SK-N-SH (cell line): ENCODE measurements around the gene POLR3E.

Source experiments
- EZH2phosphoT487 ChIP-seq: fragments of 200-600 bp; sonication (generic); IDR thresholded peaks from 2 replicates; pipeline ENCODE4 v1.6.1; 2017; ENCODE audit warnings: low read depth, mixed run types, mild to moderate bottlenecking, antibody characterized with exemption, moderate library complexity, borderline replicate concordance
- TF ChIP-seq, protein P1 (sequence below): fragments of 200-600 bp; sonication (generic); IDR thresholded peaks from 2 replicates; pipeline ENCODE4 v1.6.1; 2017; ENCODE audit warnings: antibody characterized with exemption, mild to moderate bottlenecking, moderate library complexity

DNA sequence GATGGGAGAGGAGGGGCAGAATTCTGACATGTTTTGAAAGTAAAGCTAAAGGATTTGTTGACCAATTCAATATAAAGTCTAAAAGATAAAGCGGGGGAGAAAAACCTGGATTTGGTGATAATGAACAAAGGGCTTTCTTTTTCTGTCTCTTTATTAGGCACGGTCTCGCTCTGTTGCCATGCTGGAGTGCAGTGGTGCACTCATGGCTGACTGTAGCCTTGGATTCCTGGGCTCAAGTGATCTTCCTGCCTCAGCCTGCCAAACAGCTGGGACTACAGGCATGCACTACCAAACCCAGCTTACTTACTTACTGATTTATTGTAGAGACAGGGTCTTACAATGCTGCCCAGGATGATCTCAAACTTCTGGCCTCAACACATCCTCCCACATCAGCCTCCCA, 69.7 kb downstream of the POLR3E start:
- TF ChIP-seq, protein P1, sequence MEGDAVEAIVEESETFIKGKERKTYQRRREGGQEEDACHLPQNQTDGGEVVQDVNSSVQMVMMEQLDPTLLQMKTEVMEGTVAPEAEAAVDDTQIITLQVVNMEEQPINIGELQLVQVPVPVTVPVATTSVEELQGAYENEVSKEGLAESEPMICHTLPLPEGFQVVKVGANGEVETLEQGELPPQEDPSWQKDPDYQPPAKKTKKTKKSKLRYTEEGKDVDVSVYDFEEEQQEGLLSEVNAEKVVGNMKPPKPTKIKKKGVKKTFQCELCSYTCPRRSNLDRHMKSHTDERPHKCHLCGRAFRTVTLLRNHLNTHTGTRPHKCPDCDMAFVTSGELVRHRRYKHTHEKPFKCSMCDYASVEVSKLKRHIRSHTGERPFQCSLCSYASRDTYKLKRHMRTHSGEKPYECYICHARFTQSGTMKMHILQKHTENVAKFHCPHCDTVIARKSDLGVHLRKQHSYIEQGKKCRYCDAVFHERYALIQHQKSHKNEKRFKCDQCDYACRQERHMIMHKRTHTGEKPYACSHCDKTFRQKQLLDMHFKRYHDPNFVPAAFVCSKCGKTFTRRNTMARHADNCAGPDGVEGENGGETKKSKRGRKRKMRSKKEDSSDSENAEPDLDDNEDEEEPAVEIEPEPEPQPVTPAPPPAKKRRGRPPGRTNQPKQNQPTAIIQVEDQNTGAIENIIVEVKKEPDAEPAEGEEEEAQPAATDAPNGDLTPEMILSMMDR = no peak
- no peak for TF ChIP-seq EZH2phosphoT487
